ENCODE measurements around the gene SH3PXD2A.

DNA sequence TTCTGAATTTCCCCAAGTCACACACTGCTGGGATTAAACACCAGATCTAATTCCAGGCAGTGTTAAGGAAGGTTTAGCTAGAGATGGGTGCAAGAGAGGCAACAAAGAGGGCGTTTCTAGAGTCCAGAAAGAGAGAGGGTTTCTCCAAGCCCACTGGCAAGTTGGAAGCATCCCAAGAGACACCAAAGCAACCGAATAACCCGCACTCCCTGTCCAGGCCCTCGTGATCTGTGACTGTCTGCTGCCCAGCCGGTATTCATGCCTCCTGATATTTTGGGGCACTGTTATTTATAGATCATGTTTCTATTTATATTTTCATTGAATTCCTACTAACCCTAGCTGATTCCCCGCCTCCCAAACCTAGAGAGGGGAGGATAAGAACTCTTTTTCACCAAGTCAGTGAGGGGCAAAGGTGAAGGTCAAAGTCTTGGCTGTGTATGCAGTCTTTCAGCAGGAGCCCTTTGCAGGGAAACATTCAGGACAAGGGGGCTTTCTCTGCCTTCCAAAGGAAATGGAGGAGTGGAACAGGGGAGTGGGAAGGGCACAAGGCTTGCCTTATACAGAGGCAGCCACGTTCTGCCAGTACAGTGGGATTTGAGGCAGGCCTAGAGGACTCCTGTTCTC lies 103.6 kb downstream of the SH3PXD2A start:
- TF ChIP-seq DMBX1 (CRISPR knock-in tag; IDR thresholded peaks at IDR 0.05; ENCODE audit: borderline replicate concordance) (no peak), POLR2AphosphoS5 (IDR thresholded peaks at IDR 0.05; ENCODE audit: control insufficient read depth, insufficient read depth, low read depth, low read length) (no peak), EZH2 (IDR thresholded peaks at IDR 0.05; ENCODE audit: borderline replicate concordance, low read depth, low read length) (no peak), SMAD3 (CRISPR knock-in tag; conservative IDR thresholded peaks at IDR 0.05) (no peak), PCBP2 (IDR thresholded peaks at IDR 0.05; ENCODE audit: low read depth, low read length, poor library complexity, severe bottlenecking) (no peak), SMC3 (conservative IDR thresholded peaks at IDR 0.05; ENCODE audit: insufficient read depth, low read depth, low read length) (no peak), CBX3 (IDR thresholded peaks at IDR 0.05; ENCODE audit: borderline replicate concordance in 1 of 2, low read length in 2 of 2) (no peak), XRCC4 (IDR thresholded peaks at IDR 0.05; ENCODE audit: extremely low read depth, insufficient read depth, insufficient read length) (no peak)
- TF ChIP-seq, protein P1, sequence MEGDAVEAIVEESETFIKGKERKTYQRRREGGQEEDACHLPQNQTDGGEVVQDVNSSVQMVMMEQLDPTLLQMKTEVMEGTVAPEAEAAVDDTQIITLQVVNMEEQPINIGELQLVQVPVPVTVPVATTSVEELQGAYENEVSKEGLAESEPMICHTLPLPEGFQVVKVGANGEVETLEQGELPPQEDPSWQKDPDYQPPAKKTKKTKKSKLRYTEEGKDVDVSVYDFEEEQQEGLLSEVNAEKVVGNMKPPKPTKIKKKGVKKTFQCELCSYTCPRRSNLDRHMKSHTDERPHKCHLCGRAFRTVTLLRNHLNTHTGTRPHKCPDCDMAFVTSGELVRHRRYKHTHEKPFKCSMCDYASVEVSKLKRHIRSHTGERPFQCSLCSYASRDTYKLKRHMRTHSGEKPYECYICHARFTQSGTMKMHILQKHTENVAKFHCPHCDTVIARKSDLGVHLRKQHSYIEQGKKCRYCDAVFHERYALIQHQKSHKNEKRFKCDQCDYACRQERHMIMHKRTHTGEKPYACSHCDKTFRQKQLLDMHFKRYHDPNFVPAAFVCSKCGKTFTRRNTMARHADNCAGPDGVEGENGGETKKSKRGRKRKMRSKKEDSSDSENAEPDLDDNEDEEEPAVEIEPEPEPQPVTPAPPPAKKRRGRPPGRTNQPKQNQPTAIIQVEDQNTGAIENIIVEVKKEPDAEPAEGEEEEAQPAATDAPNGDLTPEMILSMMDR (IDR thresholded peaks at IDR 0.05 in 2 of 3, conservative IDR thresholded peaks at IDR 0.05 in 1 of 3; ENCODE audit: insufficient read depth in 2 of 3, low read depth in 1 of 3, low read length in 3 of 3) = no peak
- TF ChIP-seq, protein P2, sequence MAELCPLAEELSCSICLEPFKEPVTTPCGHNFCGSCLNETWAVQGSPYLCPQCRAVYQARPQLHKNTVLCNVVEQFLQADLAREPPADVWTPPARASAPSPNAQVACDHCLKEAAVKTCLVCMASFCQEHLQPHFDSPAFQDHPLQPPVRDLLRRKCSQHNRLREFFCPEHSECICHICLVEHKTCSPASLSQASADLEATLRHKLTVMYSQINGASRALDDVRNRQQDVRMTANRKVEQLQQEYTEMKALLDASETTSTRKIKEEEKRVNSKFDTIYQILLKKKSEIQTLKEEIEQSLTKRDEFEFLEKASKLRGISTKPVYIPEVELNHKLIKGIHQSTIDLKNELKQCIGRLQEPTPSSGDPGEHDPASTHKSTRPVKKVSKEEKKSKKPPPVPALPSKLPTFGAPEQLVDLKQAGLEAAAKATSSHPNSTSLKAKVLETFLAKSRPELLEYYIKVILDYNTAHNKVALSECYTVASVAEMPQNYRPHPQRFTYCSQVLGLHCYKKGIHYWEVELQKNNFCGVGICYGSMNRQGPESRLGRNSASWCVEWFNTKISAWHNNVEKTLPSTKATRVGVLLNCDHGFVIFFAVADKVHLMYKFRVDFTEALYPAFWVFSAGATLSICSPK (IDR thresholded peaks at IDR 0.05; ENCODE audit: borderline replicate concordance) = no peak
- TF ChIP-seq, protein P3, sequence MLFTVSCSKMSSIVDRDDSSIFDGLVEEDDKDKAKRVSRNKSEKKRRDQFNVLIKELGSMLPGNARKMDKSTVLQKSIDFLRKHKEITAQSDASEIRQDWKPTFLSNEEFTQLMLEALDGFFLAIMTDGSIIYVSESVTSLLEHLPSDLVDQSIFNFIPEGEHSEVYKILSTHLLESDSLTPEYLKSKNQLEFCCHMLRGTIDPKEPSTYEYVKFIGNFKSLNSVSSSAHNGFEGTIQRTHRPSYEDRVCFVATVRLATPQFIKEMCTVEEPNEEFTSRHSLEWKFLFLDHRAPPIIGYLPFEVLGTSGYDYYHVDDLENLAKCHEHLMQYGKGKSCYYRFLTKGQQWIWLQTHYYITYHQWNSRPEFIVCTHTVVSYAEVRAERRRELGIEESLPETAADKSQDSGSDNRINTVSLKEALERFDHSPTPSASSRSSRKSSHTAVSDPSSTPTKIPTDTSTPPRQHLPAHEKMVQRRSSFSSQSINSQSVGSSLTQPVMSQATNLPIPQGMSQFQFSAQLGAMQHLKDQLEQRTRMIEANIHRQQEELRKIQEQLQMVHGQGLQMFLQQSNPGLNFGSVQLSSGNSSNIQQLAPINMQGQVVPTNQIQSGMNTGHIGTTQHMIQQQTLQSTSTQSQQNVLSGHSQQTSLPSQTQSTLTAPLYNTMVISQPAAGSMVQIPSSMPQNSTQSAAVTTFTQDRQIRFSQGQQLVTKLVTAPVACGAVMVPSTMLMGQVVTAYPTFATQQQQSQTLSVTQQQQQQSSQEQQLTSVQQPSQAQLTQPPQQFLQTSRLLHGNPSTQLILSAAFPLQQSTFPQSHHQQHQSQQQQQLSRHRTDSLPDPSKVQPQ (CRISPR knock-in tag; IDR thresholded peaks at IDR 0.05; ENCODE audit: borderline replicate concordance) = no peak

Data from K562 (cell line).